Loucy (cell line): ENCODE measurements around the gene PYCARD.

Source experiments
- CTCF ChIP-seq: fragments of 200-600 bp; sonication (generic); conservative IDR thresholded peaks from 2 replicates; pipeline ENCODE4 v1.5.1; 2014; ENCODE audit warnings: mild to moderate bottlenecking, antibody characterized with exemption, low read length
- EZH2phosphoT487 ChIP-seq: fragments of 200-600 bp; IDR thresholded peaks from 2 replicates; pipeline ENCODE4 v1.6.1; 2018; ENCODE audit warnings: antibody characterized with exemption, mild to moderate bottlenecking, moderate library complexity, borderline replicate concordance

GRCh38 chr16:31224092-31224955, 21.8 kb upstream of the PYCARD start:
- TF ChIP-seq CTCF = no peak
- no peak for TF ChIP-seq EZH2phosphoT487
